Activated T-helper 17 cell treated with anti-CD3 and anti-CD28 coated beads, Interleukin-2, amount 50 U/mL, for 72 hours (primary cell): ENCODE measurements around the gene TMC5. TPM values are rescaled to one million over a fixed set of nuclear protein-coding genes. Genes with fewer than 3 reads are reported as not detected.
A peak's percentile ranks its signal among the peaks of the same experiment; 100 is the strongest.
"Not testable (repeated sequence)": the region's sequence is repeated elsewhere in the genome, so short reads cannot be mapped to it uniquely, and the experiment has no call there.

Source experiments
- ATAC-seq: fragments of 150-1000 bp; cut with Tn5 transposase; replicated peaks from 2 replicates; pipeline ENCODE4 v1.10.0; 2021; ENCODE audit warnings: mild to moderate bottlenecking, moderate library complexity
- H3K27ac Mint-ChIP-seq: one replicate; pipeline ENCODE4 v1.8.0; 2022; ENCODE audit warnings: mixed read lengths
- H3K27me3 Mint-ChIP-seq: one replicate; pipeline ENCODE4 v1.8.0; 2022; ENCODE audit warnings: mixed read lengths
- H3K36me3 Mint-ChIP-seq: one replicate; pipeline ENCODE4 v1.8.0; 2022; ENCODE audit warnings: low read depth, mild to moderate bottlenecking, mixed read lengths
- H3K4me1 Mint-ChIP-seq: one replicate; pipeline ENCODE4 v1.8.0; 2022; ENCODE audit warnings: mixed read lengths
- H3K4me3 Mint-ChIP-seq: one replicate; pipeline ENCODE4 v1.8.0; 2022; ENCODE audit warnings: mild to moderate bottlenecking, mixed read lengths
- H3K9me3 Mint-ChIP-seq: one replicate; pipeline ENCODE4 v1.8.0; 2022; ENCODE audit warnings: mixed read lengths
- total RNA-seq, 2 donors: library from RNA; stranded (reverse); gene quantifications; one replicate each; pipeline ENCODE4 v1.2.3, GENCODE V29; 2022

The TMC5 gene
- total RNA-seq, 2 donors from 2014 or later = 0.09 to 0.32 TPM

GRCh38 chr16:19391185-19391776 is 26.4 kb upstream of the TMC5 start:
- not testable (repeated sequence) for H3K4me1 Mint-ChIP-seq, H3K9me3 Mint-ChIP-seq, H3K36me3 Mint-ChIP-seq, ATAC-seq, H3K27ac Mint-ChIP-seq, H3K4me3 Mint-ChIP-seq
- H3K27me3 Mint-ChIP-seq = peaks cover 23% of the 10 kb centered on the region

- no peak overlapping the region for H3K27ac Mint-ChIP-seq
- no peaks in the 10 kb centered on the region for H3K36me3 Mint-ChIP-seq
- H3K4me3 Mint-ChIP-seq = no peak overlapping the region
- H3K4me1 Mint-ChIP-seq = no peaks in the 10 kb centered on the region
- peaks cover 24% of the 10 kb centered on the region for H3K27me3 Mint-ChIP-seq
- no peak for ATAC-seq
- no peaks in the 10 kb centered on the region for H3K9me3 Mint-ChIP-seq
Measured at GRCh38 chr16:19392352-19392751, 25.3 kb upstream of the TMC5 start.

GRCh38 chr16:19393226-19394111 is 24.2 kb upstream of the TMC5 start:
- H3K27me3 Mint-ChIP-seq = peaks cover 24% of the 10 kb centered on the region
- no peak overlapping the region for H3K4me3 Mint-ChIP-seq
- no peaks in the 10 kb centered on the region for H3K9me3 Mint-ChIP-seq
- H3K36me3 Mint-ChIP-seq = no peaks in the 10 kb centered on the region
- H3K27ac Mint-ChIP-seq = no peak overlapping the region
- H3K4me1 Mint-ChIP-seq = no peaks in the 10 kb centered on the region
- ATAC-seq = no peak

GRCh38 chr16:19395646-19396267 is 21.9 kb upstream of the TMC5 start:
- H3K4me1 Mint-ChIP-seq, H3K4me3 Mint-ChIP-seq, H3K36me3 Mint-ChIP-seq, H3K9me3 Mint-ChIP-seq, ATAC-seq, H3K27ac Mint-ChIP-seq: not testable (repeated sequence)
- peaks cover 27% of the 10 kb centered on the region for H3K27me3 Mint-ChIP-seq

- peaks cover 21% of the 10 kb centered on the region for H3K27me3 Mint-ChIP-seq
- H3K4me1 Mint-ChIP-seq = no peaks in the 10 kb centered on the region
- H3K4me3 Mint-ChIP-seq = no peak overlapping the region
- H3K36me3 Mint-ChIP-seq = no peaks in the 10 kb centered on the region
- no peak overlapping the region for H3K27ac Mint-ChIP-seq
- no peak for ATAC-seq
- H3K9me3 Mint-ChIP-seq = peaks cover 13% of the 10 kb centered on the region
Measured at GRCh38 chr16:19396555-19397011, 21.1 kb upstream of the TMC5 start.

- ATAC-seq, H3K27ac Mint-ChIP-seq, H3K4me1 Mint-ChIP-seq, H3K4me3 Mint-ChIP-seq, H3K36me3 Mint-ChIP-seq: not testable (repeated sequence)
- peaks cover 17% of the 10 kb centered on the region for H3K9me3 Mint-ChIP-seq
- peaks cover 21% of the 10 kb centered on the region for H3K27me3 Mint-ChIP-seq
Measured at GRCh38 chr16:19397373-19397772, 20.3 kb upstream of the TMC5 start.

- Mint-ChIP-seq H3K27ac (no peak overlapping the region), H3K4me1 (no peaks in the 10 kb centered on the region), H3K36me3 (no peaks in the 10 kb centered on the region), H3K4me3 (no peak overlapping the region), H3K9me3 (peaks cover 22% of the 10 kb centered on the region), H3K27me3 (peaks cover 20% of the 10 kb centered on the region)
- no peak for ATAC-seq
Measured at GRCh38 chr16:19400711-19401110, 17.0 kb upstream of the TMC5 start.

- ATAC-seq = no peak
- Mint-ChIP-seq H3K4me3 (no peak overlapping the region), H3K4me1 (no peaks in the 10 kb centered on the region), H3K27ac (no peak overlapping the region), H3K27me3 (peaks cover 30% of the 10 kb centered on the region), H3K9me3 (peaks cover 5% of the 10 kb centered on the region), H3K36me3 (no peaks in the 10 kb centered on the region)
Measured at GRCh38 chr16:19406891-19407491, 10.7 kb upstream of the TMC5 start.

GRCh38 chr16:19410435-19411171 is 7.1 kb upstream of the TMC5 start:
- no peaks in the 10 kb centered on the region for H3K36me3 Mint-ChIP-seq
- no peak overlapping the region for H3K27ac Mint-ChIP-seq
- ATAC-seq = peak; percentile 7
- H3K27me3 Mint-ChIP-seq = peaks cover 27% of the 10 kb centered on the region
- no peaks in the 10 kb centered on the region for H3K4me1 Mint-ChIP-seq
- no peaks in the 10 kb centered on the region for H3K9me3 Mint-ChIP-seq
- H3K4me3 Mint-ChIP-seq = peak overlapping the region; percentile 40

- no peaks in the 10 kb centered on the region for H3K4me1 Mint-ChIP-seq
- peaks cover 29% of the 10 kb centered on the region for H3K27me3 Mint-ChIP-seq
- H3K4me3 Mint-ChIP-seq = peak overlapping the region; percentile 28
- no peak for ATAC-seq
- H3K36me3 Mint-ChIP-seq = no peaks in the 10 kb centered on the region
- H3K27ac Mint-ChIP-seq = no peak overlapping the region
- H3K9me3 Mint-ChIP-seq = no peaks in the 10 kb centered on the region
Measured at GRCh38 chr16:19411298-19411697, 6.4 kb upstream of the TMC5 start.

GRCh38 chr16:19412055-19412454 is 5.6 kb upstream of the TMC5 start:
- not testable (repeated sequence) for H3K27ac Mint-ChIP-seq, H3K9me3 Mint-ChIP-seq, ATAC-seq, H3K4me3 Mint-ChIP-seq, H3K4me1 Mint-ChIP-seq, H3K36me3 Mint-ChIP-seq
- peaks cover 27% of the 10 kb centered on the region for H3K27me3 Mint-ChIP-seq

- Mint-ChIP-seq H3K4me3 (no peak overlapping the region), H3K36me3 (no peaks in the 10 kb centered on the region), H3K9me3 (no peaks in the 10 kb centered on the region), H3K27ac (no peak overlapping the region), H3K4me1 (no peaks in the 10 kb centered on the region), H3K27me3 (peaks cover 14% of the 10 kb centered on the region)
- no peak for ATAC-seq
Measured at GRCh38 chr16:19415461-19415860, 2.2 kb upstream of the TMC5 start.

- Mint-ChIP-seq H3K4me3 (no peak overlapping the region), H3K4me1 (no peaks in the 10 kb centered on the region), H3K27ac (no peak overlapping the region), H3K27me3 (peaks cover 13% of the 10 kb centered on the region), H3K9me3 (no peaks in the 10 kb centered on the region), H3K36me3 (no peaks in the 10 kb centered on the region)
- ATAC-seq = no peak
Measured at GRCh38 chr16:19415918-19416317, 1.8 kb upstream of the TMC5 start.

GRCh38 chr16:19418200-19418599 is 517 bp downstream of the TMC5 start:
- Mint-ChIP-seq H3K36me3 (no peaks in the 10 kb centered on the region), H3K9me3 (peaks cover 4% of the 10 kb centered on the region), H3K4me3 (no peak overlapping the region), H3K27me3 (peaks cover 10% of the 10 kb centered on the region), H3K27ac (no peak overlapping the region), H3K4me1 (no peaks in the 10 kb centered on the region)
- ATAC-seq = no peak
